Uterine smooth muscle cell (primary cell): ENCODE results near the gene NADK. TPM values are rescaled to one million over a fixed set of nuclear protein-coding genes. Genes with fewer than 3 reads are reported as not detected.

Experiments
- total RNA-seq: library from RNA; depleted of rRNA; stranded (reverse); fragments of >200 nt; gene quantifications from 2 replicates; pipeline ENCODE4 v1.2.3, GENCODE V29; 2014

NADK gene
- 36.9 and 40.3 TPM in 2 replicates for total RNA-seq

GRCh38 chr1:1777950-1778662 is at the start of gene NADK:
Gene NADK, minus strand, starts transcription at chr1:1778470. Its CDS starts 13,064 bp downstream, at chr1:1765406.

GRCh38 chr1:1724035-1724864 is 54.0 kb downstream of the NADK start, which contains the start of gene CDK11A:
Gene CDK11A, minus strand, starts transcription at chr1:1724357. Its CDS starts 1,539 bp downstream, at chr1:1722818.

Other genes with a start within 250 kb of the NADK start
- gene TMEM240, start 237.8 kb downstream of the NADK start, total RNA-seq, result 3.3 and 7.2 TPM in 2 replicates
- gene SSU72, start 203.6 kb downstream of the NADK start, total RNA-seq, result 62.5 and 67.6 TPM in 2 replicates
- gene FNDC10, start 178.3 kb downstream of the NADK start, total RNA-seq, result 0.77 and 1.00 TPM in 2 replicates
- 49.7 and 112 TPM in 2 replicates for gene MIB2, start 163.0 kb downstream of the NADK start, total RNA-seq
- gene MMP23B, start 146.3 kb downstream of the NADK start, total RNA-seq, result 1.2 and 4.7 TPM in 2 replicates
- gene CDK11B, start 119.5 kb downstream of the NADK start, total RNA-seq, result 8.4 and 12.3 TPM in 2 replicates
- gene SLC35E2B, start 85.7 kb downstream of the NADK start, total RNA-seq, result 31.8 and 35.4 TPM in 2 replicates
- 12.4 and 15.2 TPM in 2 replicates for gene CDK11A, start 54.1 kb downstream of the NADK start, total RNA-seq
- 89.1 and 101 TPM in 2 replicates for gene GNB1, start 112.6 kb upstream of the NADK start, total RNA-seq
- gene CALML6, start 136.8 kb upstream of the NADK start, total RNA-seq, result 0.22 and 0.25 TPM in 2 replicates
- gene TMEM52, start 140.8 kb upstream of the NADK start, total RNA-seq, result 0.11 and 0.25 TPM in 2 replicates
- not detected in 2 replicates for gene CFAP74, start 225.3 kb upstream of the NADK start, total RNA-seq
- gene GABRD, start 240.9 kb upstream of the NADK start, total RNA-seq, result not detected in 2 replicates